SK-N-MC (cell line): Measurements from ENCODE around the gene EOLA1.

ENCODE experiments used
- EZH2 ChIP-seq: fragments of 200-600 bp; sonication (generic); IDR thresholded peaks from one replicate; pipeline ENCODE4 v1.6.1; 2017; ENCODE audit warnings: antibody characterized with exemption
- POLR2AphosphoS5 ChIP-seq: IDR thresholded peaks from 2 replicates; pipeline ENCODE4 v1.6.1; 2012; ENCODE audit warnings: mild to moderate bottlenecking, low read depth, low read length, borderline replicate concordance

DNA sequence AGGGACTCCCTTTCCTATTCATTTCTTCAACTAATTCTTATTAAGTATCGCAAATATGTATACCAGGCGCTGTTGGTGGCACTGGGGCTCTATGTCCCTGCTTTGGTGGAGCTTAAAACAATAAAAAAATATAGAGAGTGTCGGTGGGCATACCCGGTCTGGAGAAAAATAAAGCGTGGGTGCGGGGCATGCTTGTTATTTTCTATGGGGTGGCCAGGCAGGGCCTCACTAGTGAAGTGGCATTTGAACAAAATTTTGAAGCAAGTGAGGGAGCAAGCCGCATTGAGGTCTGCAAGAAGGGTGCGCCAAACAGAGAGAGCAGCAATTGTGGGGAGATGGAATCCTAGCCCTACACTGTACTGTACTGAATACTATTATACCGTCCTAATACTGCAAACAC is 35.1 kb upstream of the EOLA1 start:
- TF ChIP-seq EZH2 = no peak
- no peak for TF ChIP-seq POLR2AphosphoS5
